Keratinocyte (primary cell): ENCODE results near the gene HCFC1R1.
A peak's percentile ranks its signal among the peaks of the same experiment; 100 is the strongest.

ENCODE experiments used
- CTCF ChIP-seq, 3 experiments: IDR thresholded peaks in 1 of 3; conservative IDR thresholded peaks in 1 of 3; optimal IDR thresholded peaks in 1 of 3; 2 replicates in 2 of 3; 3 replicates in 1 of 3; pipeline versions ENCODE3 to v1.5.1; 2011; ENCODE audit warnings: low read length in 3 of 3, mild to moderate bottlenecking in 3 of 3, moderate library complexity in 2 of 3, control low read depth in 1 of 3, inconsistent platforms in 1 of 3; ENCODE audit not compliant: insufficient read depth in 2 of 3; ENCODE audit errors: extremely low read depth in 1 of 3
- EZH2 ChIP-seq: IDR thresholded peaks from one replicate; pipeline ENCODE4 v1.6.1; 2012; ENCODE audit warnings: inconsistent platforms, mild to moderate bottlenecking, low read length, moderate library complexity

GRCh38 chr16:3058139-3059030, 34.6 kb upstream of the HCFC1R1 start:
- TF ChIP-seq CTCF (optimal IDR thresholded peaks at IDR 0.05 in 1 of 3, IDR thresholded peaks at IDR 0.05 in 1 of 3, conservative IDR thresholded peaks at IDR 0.05 in 1 of 3; ENCODE audit: extremely low read depth in 1 of 3, insufficient read depth in 2 of 3, low read length in 3 of 3) (peak in 2 of 3 experiments; percentile 41 to 69), EZH2 (no peak)
